Head of caudate nucleus (tissue), 42 donors: ENCODE measurements around the gene KIF26B.
"Not testable (repeated sequence)": the region's sequence is repeated elsewhere in the genome, so short reads cannot be mapped to it uniquely, and the experiment has no call there.

Experiments used
- DNase-seq, 42 donors: peaks; one replicate each; pipeline versions ENCODE4 v3.0.0 to v3.0.0-alpha.2; 2020 to 2021; ENCODE audit warnings: mixed read lengths in 7 of 42
- intact Hi-C: fragments of 100-400 bp; cut with DNase I; formaldehyde crosslinking; loops from one replicate; pipeline ENCODE4 v1.15.0; 2022

KIF26B gene

DNA sequence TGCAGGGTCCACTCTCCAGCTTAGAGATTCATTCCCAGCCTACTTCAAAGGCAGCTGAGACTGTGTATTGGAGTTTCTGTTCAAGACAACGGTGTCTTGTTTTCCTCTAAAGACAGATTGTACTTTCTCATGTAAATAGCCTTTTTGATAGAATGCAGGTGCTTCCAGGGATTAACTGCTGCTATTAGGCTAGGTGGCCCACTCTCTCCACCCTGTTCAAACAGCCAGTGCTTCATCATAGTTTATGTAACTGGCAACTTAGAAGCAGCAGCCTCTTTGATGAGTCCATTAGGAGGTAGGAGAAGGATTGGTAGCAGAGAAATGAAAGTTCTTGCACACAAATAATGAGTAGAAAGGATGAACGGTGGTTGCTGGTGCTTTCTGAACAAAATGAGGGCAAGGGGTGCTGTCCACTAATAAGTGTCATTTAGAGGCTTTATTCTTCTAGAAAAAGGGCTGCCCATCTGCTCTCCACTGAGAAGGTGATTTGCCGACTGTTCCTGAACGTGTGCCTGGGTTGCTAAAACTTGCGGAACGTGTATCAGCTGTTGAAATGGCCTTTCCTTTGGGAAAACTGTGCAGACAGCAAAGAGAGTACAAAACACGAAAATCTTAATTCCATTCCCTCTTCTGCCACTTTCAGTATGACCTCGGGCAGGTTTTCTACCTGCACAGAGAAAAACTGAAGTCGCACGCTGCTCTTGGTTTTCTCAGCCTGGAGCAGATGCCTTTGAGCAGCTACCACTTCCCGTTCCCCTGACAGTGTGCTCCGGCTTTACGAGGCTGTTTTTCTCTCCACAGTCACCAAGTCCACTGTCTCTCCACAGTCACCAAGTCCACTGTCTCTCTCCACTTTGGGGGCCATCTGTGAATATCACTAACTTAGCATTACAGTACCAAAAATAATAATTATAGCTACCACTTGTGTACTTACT is 228.9 kb downstream of the KIF26B start:
- no peak for DNase-seq
- intact Hi-C loops: loop anchor here (10.0 kb wide), 1 partner anchor 229 kb away; the partner anchor contains the start of gene KIF26B

DNA sequence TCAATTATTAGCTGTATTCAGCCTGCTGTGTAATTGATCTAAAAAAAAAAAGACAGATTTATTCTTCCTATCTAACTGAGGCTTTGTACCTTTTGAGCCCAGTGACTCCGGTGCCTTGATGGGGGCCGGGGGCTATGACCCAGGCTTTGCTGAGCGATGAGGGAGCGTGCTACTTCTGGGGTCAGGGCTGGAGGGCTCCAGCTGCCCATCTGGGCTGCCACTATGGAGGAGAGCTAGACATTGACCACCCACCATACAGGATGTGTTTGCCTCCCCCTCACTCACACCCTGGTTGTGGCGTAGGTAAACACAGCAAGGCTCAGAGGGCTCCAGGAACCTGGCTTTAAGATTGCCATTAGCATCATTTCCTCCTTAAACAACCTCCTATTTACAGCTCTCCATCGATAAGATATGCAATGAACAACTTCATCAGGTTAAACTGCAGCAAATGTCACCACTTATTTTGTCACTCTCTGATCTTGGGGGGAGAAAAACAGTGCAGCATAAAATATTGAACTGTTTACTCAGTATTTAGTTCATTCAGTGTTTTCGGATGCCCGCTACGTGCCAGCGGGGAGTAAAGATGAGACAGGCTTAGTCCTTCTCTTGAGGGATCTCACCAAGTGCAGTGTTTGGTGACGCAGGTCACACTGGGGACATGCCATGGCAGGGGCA is 231.6 kb downstream of the KIF26B start:
- intact Hi-C loops: loop anchor here (10.0 kb wide), 1 partner anchor 232 kb away; the partner anchor contains the start of gene KIF26B
- no peak for DNase-seq

DNA sequence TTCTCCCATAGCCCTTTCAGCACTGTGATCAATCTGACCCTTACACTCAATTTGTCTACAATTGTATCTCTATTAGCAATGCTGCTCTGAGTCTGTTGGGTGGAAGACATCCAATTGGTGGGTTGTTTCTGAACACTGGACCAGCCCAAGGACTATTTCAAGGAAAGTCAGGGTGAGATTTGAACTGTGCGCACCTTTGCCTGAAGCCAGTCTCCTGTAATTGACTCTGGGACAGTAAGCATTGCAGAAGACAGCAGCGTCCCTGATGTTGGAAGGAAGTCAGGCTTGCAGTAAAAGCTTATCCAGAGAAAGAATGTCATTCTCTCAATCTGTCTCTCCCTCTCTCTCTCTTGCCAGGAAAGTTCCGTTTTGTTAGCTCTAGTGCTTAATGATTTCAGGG is 233.9 kb downstream of the KIF26B start:
- DNase-seq: no peak
- intact Hi-C loops: loop anchor here (10.0 kb wide), 1 partner anchor 234 kb away; the partner anchor contains the start of gene KIF26B

DNA sequence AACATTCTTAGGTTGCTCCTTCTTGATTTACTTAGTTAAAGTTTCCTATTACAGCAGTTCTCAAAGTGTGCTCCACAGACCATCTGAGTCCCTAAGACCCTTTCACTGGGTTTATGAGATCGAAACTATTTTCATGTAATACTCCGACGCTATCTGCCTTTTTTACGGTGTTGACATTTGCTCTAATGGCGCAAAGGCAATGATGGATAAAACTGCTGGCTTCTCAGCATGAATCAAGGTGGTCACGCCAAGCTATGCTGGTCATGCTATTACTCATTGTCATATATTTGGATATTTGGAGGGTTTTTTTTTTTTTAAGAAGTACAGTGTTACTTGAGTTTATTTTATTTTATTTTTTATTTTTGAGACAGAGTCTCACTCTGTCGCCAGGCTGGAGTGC is 235.1 kb downstream of the KIF26B start:
- intact Hi-C loops: loop anchor here (10.0 kb wide), 1 partner anchor 235 kb away; the partner anchor contains the start of gene KIF26B
- DNase-seq: no peak

DNA sequence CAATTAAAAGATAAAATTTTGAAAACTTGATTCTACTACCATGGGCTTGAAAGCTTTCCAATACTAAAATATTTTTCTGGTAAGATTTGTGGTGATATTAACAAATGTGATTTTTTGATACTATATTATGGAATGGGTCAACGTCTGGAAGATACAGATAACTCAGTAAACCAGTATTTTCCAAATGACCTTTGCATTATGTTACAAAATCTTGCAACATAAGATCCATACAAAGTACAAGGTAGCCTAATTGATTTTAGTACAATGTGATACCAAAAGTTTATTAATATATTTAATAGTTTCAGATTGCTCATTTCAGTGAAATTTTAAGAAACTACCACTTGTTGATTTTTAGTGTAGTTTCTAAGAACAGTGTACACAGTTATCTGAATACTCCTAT is 236.2 kb downstream of the KIF26B start:
- DNase-seq: no peak
- intact Hi-C loops: no loop called here

DNA sequence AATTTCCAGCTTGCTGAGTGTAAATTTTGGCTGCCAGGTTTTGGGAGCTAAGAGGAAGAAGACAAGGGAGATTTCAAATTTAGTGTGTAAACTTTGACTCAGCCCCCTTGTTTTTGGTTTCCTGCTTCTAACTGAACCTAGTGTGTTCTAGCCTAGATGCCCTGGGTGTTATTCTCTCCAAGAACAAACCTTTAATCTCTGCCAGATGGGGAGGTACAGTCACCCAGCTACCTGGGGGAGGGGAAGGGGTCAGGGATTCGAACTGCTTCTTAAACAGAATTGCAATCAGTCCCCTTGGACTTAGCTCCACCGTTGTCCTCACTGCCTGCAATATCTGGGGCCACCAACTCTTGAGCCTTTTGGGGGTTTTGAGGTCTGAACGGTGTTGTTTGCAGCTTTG is 238.9 kb downstream of the KIF26B start:
- DNase-seq: no peak
- intact Hi-C loops: no loop called here

DNA sequence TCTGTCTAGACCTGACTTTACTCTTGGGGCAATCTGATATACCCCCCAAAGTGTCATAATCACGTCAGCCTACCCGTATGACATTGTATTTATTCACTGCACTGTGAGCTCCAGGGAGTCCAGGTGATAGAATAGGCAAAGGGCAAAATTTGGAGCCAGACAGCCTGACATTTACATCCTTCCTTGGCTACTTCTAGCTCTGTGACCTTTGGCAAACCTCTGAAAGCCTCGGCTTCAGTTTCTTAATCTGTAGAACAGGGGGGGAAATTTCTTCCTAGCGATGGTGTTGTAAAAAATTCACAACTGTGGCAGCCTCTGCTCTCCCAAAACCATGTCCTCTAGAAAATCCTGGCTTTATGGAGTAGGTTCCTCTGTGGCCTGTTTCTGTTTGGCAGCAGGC is 240.9 kb downstream of the KIF26B start:
- intact Hi-C loops: no loop called here
- no peak for DNase-seq

DNA sequence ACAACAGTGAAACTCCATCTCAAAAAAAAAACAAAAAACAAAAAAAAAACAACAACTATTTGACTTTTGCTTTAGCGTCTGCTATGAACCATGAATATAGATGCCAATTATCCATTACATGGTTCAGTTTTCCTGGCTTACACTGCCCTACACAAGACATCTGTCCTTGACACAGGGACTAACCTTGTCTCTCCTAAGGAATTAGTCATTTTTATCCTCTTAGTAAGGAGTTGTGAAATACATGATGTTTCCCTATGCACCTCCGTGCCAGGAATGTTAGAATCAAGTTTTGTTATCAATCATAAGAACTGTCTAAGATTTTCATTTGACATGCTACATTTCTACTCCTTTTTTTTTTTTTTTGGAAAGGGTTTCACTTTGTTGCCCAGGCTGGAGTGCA is 241.8 kb downstream of the KIF26B start:
- no peak for DNase-seq
- intact Hi-C loops: no loop called here

DNA sequence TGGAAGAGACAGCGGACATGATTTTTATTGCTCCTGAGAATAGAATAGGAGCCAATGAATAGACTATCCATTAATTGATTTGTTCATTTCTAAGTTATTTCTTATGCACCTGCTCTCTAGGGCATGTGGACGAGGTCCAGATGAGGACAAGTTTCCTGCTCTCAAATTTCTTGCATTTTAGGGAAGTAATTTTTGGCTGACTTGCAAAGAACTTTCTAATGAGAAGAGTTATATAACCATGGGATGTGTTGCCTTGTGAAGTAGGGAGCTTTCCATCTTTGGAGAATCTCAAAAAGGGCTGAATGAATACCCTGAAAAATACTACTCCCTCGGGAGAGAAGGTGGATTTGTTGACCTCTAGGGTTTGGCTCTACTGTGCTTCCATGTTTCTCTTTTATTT is 243.0 kb downstream of the KIF26B start:
- no peak for DNase-seq

DNA sequence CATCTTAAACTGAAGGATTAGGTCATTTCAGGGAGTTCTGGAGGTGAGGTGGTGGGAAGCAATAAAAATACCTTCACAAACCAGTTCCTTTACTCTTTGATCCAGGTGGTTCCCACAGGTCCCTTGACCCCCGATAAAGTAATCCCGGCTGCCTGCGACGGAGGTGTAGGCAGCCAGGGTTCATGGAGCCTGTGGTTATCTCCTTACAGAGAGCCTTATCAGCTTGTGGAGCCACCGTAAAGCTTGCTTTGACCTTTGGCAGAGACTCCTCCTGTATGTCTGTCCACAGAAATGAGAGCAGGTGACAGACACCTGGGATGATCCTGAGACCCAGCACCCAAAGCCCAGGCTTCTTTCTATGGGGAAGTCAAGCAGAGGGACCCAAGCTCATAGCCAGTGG is 243.4 kb downstream of the KIF26B start:
- intact Hi-C loops: no loop called here
- no peak for DNase-seq

More for the DNA sequence above, 243.0 kb downstream of the KIF26B start:
- intact Hi-C loops: no loop called here

DNA sequence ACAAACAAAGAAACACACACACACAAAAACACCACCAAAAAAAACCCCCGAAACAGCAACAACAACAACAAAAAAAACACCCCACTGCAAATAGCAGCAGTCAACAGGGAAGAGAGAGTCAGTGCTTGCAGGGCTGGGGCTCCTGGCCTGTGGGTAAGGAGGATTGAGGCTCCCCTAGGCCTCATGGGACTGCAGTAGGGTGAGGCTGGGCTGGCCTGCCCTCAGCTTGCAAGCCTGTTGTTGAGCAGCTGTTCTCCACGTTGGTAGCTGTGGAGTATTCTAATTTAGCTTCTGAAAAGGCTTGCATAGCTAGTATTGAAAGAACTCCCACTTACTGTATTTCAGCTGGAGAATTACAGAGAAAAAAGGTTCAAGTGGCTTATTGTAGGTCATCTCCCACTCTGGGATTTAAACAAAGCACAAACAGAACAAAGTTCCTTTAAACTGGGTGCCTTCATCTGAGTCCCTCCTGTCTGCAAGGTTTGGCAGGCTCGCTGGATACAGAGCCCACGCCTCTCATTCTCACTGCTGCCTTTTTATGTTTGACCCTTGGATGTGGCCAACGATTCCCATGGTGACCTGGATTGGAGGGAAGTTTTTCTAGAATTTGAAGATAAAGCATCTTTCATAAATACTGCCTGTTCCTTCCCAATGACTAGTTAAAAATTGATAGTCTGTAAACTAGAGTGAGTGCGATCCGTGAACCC is 247.2 kb downstream of the KIF26B start:
- intact Hi-C loops: no loop called here
- no peak for DNase-seq

DNA sequence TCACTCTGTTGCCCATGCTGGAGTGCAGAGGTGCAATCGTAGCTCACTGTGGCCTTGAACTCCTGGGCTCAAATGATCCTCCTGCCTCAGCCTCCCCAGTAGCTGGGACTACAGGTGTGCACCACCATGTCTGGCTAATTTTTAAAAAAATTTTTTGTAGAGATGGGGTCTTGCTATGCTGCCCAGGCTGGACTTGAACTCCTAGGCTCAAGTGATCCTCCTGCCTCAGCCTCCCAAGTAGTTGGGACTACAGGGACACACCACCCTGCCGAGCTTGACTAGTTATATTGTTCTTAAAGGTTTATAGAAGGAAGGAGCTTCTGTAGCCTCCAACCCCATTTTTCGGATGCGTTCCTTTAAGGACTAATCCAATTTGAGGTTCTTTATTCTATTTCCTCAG is 248.2 kb downstream of the KIF26B start:
- DNase-seq, intact Hi-C loops: not testable (repeated sequence)

DNA sequence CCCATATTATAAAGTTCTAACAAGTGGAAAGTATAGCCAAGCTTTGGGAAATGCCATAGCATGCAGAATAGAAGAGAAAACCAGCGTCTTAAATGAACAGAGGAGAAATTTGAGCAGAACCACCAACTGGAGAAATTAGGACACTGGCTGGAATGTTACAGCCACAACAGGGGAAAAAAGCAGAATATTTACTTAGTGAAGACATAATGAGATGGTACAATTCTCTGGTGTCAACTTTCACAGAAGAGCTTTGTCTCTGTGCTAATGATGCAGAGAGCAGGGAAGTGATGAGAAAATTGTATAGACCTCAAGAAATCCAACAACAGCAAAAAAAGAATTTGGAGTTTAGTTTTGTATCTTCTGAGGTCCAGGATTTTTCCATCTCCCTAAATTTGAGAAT is 249.7 kb downstream of the KIF26B start:
- DNase-seq: no peak
- intact Hi-C loops: no loop called here

DNA sequence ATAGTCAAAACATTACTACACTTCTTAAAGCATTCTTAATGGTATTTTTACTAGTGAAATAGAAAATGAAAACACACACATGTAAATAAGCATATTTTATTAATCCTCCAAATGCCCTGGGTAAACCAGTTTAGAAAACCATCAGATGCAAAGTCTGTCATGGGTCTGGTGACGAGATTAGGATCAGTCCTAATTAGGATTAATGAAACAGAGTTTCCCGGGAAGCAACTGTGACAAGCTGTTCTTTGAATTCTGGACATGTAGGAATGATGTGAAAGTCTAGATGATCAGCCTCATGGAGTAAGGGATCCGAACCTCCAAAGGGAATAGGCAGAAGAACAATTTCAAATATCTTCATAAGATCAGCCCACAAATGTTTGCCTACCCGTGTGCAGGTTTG is 250.2 kb downstream of the KIF26B start:
- intact Hi-C loops: no loop called here
- no peak for DNase-seq

DNA sequence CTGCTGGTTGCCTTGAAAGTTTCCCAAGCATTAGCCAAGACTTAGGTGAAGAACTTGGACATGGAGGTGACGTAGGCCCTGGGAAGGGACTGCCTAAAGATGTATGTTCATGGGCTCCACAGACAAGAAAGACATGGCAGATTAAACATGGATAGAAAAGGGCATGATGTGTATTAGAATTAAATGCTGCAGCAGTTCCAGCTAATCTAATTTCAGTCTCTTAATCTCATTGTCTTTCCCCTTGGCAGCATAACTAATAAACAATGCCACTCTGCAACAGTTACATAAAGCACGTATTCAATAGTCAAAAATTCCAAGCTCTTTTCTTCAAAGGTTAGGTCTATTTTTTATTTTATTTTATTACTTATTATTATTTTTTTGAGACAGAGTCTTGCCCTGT is 251.6 kb downstream of the KIF26B start:
- DNase-seq: no peak
- intact Hi-C loops: no loop called here

DNA sequence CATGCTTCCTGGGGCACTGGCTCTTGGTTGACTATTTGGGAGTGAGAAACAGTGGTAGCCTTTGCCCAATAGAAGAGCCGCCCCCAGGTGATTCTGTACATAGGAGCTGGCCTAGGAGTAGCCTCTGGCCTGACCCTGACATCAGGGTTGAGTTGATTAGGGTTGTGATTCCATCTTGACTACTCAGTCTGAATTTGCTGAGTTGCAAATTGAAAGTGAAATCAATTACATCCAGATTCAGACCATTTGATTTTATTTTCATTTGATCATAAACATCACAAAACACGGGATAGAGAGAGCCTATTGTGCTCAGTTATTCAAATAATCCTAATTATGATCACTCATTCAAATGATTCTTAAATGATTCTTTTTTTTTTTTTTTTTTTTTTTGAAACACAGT is 253.2 kb downstream of the KIF26B start:
- intact Hi-C loops: no loop called here
- no peak for DNase-seq

DNA sequence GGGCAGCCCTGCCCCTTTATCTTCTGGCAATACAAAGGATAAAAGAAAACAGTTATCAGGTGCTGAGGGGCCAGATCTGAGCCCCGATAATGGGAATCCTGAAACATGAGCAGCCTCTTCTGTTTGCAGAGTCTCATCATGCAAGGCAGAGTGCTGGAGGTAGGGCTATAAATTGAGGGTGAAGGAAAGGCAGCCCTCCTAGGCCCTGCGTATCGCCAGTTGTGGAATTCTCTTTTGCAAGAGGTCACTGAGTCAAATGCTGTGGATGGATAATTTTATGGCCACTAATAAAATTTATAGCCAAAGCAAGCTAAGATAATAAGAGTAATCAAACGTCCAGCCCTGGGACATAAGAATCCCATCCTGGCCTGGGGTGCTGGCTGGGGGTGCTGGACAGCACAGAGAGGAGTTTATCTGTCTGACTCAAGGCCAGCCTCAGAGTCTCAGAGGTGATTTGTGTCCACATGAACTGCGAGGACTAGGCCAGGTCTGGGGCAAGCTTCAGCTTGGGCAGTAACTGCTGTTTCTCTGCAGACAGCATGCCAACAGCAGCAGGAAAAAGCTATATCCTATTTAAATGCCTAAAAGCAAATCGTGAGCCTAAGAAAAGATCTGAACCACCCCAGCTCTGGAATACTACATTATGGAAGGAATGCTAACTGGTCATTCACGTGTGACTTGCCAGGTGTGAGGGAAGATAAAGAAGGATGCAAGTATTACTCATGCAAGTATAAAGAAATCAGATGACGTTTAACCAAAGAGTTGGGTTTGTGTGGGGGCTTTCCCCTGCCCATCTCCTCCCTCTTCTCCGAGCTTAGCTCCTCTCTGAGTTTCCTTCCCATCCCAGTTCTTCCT is 254.8 kb downstream of the KIF26B start:
- DNase-seq: no peak

DNA sequence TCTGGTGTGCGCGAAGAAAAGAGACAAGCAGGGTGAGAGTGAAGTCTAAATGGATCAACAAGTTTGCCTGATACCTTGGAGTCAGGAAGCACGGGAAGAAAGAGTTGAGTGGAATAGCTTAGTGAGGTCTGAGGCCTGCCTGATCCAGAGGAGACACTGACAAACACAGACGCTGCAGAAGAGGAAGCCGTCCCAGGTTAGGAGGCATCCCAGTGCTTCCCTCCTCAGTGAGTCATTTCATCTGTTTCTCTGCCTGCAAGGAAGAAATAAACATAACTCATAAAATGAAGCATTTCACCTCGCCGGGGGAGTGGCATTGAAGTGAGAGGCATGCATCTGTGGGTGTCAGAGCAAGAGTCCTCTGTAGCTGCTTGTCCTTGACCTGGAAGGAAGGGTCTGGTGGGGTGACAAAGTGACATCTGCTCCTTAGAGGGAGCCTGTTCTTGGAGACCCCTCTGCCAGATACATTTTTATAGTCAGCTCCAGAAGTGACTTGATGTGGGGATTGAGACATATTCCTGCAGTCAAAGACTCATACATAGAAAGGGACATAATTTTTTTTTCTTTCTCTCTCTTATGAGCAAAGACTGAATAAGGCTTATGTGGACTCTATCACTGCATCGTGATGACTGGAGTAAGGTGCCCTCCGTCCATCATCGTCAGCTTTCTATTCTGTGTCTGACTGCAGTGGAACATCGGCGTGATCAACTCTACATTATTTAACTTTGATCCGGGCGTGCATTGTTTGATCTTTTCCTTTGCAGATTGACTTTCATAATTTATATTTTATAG is 256.7 kb downstream of the KIF26B start:
- intact Hi-C loops: no loop called here

More for the DNA sequence above, 254.8 kb downstream of the KIF26B start:
- intact Hi-C loops: no loop called here

More for the DNA sequence above, 256.7 kb downstream of the KIF26B start:
- no peak for DNase-seq
